DMS79 (cell line): ENCODE data around the gene MDN1.
"Not testable (repeated sequence)": the region's sequence is repeated elsewhere in the genome, so short reads cannot be mapped to it uniquely, and the experiment has no call there.

Source experiments
- DNase-seq: peaks from one replicate; lab custom pipeline; 2025; lab: John Stamatoyannopoulos, UW

Gene MDN1

DNA sequence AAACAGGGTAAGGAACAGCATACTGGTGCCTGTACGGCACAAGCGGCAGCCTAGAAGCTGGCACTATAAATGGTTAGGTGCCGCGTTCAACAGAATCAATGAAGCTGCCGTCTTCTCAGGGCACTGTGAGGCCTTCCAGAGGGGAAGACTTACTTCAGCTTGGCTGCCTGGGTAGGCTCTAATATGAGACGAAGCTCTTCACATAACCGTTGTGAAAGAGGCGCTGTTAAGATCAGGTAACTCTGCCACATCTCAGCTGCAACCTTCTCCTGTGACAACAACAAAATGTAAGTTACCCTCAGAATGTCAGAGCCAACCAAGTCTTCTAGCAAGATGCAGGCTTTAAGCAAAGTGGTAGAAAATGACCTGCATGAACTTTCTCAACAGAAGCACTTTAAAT, 169.0 kb downstream of the MDN1 start:
- no peak for DNase-seq

DNA sequence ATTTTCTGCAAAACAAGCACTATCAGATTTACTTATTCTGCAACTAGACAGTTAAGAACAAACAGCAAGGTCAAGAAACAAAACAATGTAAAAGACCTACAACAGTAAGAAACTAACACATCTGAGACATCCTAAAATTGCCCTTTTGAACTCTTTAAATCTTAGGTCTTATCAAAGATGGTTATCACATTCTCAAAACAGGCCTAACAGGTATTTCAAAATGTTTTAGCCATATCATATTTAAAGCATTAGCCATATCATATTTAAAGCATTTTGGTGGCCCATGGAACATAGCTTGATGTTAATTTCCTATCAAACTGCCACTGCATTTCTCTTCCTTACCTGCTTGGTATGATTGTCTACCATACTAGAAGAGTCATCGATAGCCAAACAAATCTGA, 169.9 kb downstream of the MDN1 start:
- DNase-seq: no peak

DNA sequence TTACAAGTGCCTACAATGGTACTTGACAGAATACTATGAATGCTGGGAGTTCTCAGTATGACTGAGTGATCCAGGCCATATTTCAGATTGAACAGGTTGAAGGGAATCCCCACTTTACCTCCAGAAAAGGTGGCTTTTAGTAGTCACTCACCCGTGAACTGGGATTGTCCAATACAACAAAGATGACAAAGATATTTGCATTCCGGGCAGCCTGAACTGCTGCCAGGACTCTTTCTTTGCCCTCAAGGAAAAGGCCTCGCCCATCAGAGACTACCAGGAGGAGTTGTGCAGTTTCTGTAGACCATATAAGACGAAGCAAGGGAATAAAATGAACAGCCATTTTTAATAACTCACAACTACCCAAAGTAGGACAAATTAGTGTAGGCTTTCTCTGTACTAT, 174.7 kb downstream of the MDN1 start:
- peak; percentile 10 for DNase-seq

DNA sequence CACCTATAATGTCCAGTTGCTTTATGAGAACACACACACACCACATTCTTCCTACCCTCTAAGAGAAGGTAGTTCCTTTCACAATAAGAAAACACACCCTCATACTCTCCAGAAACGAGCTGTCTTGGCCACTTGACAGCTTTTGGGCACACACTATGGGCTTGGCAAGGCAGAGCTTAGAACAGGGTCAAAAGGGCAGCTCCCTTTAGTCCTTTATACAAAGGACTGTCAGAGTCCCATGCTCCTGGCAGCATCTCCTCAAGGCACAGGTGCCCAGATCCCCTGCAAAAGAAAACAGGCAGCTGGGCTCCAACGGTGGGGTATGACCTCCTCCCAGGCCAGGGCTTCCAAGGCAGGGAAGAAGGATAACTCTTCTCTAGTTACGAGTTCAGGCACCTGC, 176.2 kb downstream of the MDN1 start:
- DNase-seq: no peak

DNA sequence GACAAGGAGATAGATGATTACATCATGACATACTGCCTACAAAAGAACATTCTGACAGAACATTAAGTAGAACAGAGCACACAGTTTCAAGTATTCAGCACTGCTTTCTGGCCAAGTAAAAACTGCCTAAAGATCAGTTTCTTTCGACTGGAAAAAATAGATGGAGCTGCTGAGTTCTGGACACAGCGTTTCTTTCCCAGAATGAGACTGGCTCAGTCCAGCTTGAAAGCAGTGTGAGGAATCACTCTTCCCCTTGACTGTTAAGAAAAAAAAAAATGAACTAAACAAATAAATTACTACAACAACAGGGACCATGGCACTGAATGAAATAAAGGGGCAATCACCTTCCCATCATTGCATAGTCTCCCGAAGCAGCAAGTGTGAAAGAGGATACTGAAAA, 176.6 kb downstream of the MDN1 start:
- no peak for DNase-seq

DNA sequence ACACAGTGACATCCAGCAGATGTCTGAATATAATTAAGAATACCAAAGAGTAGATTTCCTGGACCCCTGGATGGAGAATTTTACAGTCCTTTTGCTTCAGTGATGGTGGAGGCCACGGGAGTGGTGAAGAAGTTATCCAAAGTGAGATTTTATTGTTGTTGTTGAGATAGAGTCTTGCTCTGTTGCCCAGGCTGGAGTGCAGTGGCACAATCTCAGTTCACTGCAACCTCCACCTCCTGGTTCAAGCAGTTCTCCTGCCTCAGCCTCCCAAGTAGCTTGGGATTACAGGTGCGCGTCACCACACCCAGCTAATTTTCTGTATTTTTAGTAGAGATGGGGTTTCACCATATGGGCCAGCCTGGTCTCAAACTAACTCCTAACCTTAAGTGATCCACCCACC, 178.0 kb downstream of the MDN1 start:
- DNase-seq: not testable (repeated sequence)

DNA sequence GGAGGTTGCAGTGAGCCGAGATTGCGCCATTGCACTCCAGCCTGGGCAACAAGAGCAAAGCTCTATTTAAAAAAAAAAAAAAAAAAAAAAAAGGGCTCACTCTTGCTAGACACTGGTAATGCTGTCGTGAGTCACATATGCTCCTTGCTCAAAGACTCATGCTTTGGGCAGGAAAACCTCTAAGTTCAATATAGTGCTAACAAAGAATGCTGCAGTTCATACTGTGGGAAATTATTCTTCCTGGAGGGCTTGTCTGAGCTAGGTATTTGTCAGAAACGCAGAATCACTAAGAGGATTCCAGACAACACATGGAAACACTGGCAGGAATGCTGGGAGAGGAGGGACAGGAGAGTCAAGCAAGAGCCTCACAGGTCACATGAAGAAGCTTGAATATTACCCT, 178.8 kb downstream of the MDN1 start:
- DNase-seq: no peak

DNA sequence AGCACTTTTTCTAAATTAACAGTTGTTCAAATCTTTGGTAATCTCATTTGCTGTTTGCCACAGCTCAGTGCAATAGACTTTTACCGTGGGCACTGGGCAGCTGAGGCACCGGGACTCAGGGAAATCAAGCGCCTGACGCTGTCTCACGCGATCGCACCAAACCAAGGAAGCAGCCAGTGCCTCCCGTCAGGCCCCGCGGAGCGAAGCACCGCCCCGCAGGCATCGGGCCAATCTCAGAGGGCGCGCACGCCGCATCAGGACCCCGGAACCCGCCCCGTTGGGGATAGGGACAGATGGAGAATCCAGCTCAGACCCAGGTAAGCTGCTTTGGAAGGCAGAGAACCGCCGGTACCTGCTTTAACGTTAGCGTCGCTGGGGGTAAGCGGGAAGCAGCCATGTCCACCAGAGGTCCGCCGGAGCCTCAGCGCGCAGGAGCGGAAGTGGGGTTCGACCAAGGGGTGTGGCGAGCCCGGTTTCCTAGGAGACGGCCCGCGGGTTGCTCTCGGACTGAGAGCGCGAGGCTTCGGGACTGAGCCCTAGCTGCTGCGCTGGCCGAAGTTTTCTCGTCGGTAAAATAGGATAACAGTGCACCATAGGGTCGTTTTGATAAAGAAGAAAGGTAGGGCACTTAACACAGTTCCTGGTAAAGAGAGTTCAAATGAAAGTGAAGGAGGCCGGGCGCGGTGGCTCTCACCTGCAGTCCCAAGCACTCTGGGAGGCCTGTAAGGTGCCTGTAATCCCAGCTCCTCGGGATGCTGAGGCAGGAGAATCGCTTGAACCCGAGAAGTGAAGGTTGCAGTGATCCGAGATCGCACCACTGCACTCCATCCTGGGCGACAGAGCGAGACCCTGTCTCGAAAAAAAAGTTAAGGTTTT, 181.0 kb downstream of the MDN1 start, which contains the start of gene LYRM2:
LYRM2 (minus strand) TSS at position 428 of the 876 bp plus-strand sequence; CDS start at position 397, 31 bp downstream.
- DNase-seq: peak; percentile 87

DNA sequence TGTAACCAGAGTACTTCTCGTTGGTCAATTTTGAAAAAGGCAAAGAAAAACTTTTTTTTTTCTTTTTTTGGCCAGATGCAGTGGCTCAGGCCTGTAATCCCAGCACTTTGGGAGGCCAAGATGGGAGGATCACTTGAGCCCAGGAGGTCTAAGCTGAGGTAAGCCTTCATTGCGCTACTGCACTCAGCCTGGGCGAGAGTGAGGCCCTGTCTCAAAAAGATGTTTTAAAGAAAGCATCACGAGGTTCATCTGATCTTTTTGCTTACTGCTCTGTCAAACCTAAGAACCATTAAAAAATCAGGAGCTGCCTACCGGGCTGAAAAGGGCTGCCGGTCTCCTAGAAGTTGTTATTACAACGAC, 181.7 kb downstream of the MDN1 start:
- DNase-seq: no peak

DNA sequence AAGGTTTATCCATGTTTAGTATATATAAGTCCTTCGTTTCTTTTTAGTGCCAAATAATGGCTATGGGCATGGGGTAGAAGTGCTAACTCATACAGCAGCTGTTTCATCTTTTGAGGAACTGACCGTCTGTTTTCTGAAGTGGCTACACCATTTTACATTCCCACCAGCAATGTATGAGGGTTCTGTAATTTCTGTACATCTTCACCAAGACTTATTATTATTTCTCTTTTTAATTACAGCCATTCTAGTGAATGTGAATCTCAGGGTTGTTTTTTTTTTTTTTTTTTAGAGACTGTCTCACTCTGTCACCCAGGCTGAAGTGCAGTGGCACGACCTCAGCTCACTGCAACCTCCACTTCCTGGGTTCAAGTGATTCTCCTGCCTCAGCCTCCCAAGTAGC, 183.2 kb downstream of the MDN1 start:
- DNase-seq: not testable (repeated sequence)

DNA sequence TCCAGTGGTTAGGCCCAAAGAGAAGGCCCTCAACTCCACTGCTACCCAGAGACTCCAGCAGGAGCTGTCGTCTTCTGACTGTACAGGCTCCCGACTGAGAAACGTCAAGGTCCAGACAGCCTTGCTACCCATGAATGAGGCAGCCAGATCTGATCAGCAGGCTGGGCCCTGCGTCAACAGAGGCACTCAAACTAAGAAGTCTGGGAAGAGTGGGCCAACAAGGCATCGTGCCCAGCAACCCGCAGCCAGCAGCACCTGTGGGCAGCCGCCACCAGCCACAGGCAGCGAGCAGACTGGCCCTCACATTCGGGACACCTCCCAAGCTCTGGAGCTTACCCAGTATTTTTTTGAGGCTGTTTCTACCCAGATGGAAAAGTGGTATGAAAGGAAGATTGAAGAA, 189.1 kb downstream of the MDN1 start:
- no peak for DNase-seq

DNA sequence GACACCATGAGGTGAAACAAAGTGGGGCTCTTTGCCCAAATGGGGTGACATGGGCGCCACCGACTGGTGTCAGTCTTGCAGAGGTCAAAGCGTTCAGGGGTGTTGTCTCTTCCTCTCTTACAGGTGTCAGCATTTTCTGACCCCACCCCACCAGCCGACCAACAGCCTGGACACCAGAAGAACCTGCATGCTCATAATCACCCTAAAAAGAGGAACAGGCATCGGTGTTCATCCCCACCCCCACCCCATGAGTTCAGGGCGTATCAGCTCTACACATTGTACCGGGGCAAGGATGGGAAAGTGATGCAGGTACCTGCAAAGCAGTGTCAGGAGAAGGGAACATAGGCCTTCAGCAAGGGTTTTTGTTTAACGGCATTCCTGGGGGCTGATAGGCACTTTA, 195.8 kb downstream of the MDN1 start:
- DNase-seq: no peak

DNA sequence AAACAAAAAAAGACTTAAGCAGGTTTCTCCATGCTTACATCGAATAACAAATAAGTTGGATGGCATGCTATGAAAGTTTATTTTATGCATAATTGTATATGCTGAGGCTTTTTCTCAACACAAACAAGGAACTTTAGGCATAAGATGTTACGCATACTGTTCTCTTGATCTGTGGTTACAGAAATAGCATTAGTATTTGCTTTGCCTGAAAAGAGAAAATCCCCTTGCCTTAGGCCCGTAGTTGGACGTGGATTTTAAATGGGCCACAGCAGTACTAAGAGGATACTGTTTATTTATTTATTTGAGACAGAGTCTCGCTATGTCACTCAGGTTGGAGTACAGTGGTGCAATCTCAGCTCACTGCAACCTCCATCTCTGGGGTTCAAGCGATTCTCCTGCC, 200.0 kb downstream of the MDN1 start:
- no peak for DNase-seq

DNA sequence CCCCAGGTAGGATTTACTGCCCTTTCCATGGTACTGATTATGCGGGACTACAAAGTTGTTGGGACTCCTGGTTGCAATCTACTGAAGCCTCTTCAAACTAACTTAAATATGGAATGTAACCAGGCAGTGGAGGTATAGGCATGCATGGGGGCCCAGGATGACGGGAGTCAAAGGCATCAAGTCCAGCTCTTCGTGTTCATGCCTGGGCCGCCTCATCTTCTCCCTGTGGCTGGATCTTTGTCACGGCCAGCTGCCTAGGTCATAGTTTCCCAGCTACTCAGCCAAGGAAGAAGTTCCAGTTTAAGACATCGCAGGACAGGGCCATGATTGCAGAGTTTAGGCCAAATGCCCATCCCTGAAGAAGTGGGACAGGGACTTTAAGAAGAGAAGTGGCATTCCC, 201.6 kb downstream of the MDN1 start:
- DNase-seq: no peak

DNA sequence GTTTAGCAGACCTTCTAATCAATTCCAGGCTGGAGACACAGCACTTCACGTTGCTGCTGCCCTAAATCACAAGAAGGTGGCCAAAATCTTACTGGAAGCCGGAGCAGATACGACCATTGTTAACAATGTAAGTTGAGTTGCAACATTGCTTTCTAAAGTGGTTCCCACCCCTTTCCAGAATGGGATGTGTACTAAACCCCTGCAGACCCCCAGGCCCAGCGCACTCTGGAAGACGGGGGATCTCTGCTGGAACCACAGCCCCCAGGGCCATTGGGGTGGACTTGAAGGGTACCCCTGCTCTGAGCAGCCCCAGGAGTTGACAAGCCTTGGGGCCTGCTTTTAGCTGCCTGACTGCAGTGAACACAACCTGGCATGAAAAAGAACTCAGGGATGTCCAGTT, 203.1 kb downstream of the MDN1 start:
- no peak for DNase-seq

DNA sequence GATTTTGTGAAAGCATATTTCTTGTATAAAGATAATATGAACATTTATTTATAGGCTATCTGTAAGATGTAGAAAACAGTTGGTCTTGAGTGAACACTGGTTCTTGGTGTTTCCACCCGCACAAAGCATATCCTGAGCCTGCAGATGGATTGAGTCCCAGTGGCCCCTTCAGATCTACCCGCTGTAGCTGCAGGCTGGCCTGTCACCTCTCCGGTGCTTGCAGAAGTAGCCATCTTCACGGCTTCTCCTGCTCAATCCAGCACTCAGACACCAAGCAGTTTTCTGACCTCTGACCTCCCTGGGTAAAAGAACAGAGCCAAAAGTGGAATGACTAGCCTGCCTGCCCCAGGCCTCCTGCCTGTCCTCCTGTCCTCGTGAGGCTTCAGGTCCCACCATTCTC, 203.7 kb downstream of the MDN1 start:
- no peak for DNase-seq

DNA sequence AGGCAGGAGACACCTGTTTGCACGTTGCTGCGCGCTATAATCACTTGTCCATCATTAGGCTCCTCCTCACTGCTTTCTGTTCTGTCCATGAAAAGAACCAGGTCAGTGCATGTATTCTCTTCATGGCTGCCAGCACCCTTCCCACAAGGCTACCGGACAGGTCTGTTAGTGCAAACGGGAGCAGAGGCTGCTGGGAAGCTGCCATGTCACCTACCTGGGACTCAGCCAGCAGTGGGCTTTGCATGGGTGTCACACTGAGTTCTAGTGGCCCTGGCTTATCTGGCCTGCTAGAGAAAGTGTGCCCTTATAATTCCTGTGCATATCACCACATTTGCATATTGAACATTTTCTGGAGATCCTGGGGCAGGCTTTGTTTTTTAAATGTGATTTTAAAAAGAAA, 205.8 kb downstream of the MDN1 start:
- no peak for DNase-seq

DNA sequence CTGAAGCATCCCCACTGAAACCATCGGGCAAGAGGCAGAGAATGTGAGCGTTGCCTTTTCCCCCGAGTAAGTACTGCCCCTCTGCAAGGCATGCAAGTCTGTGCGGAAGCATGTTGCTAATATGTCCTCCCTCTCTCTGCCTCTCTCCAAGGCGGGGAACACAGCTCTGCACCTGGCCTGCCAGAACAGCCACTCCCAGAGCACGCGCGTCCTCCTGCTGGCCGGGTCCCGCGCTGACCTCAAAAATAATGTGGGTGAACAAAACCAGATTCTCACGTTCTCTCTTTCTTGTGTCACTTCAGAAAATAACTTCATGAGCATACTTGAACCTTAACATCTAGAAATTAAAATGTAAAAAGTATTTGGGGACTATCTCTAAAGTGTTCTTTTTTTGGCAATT, 207.5 kb downstream of the MDN1 start:
- DNase-seq: no peak

DNA sequence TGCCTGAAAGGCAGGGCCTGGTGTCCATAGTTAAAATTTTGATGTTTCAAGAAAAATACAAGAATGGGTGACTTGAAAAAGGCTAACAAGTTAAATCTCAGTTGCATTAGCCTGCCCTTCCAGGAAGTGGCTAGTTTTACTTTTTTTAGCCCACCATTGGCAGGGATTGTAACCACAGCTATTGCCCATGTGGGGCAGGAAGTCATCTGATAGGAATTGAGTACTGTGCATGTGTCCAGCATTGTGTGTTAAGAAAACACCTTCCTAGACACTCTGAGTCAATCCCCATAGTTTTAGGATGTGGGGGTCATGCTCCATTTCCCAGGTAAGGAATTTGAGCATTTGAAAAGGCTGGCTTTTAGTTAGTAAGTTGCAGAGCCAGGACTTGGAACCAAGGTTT, 207.9 kb downstream of the MDN1 start:
- DNase-seq: no peak

DNA sequence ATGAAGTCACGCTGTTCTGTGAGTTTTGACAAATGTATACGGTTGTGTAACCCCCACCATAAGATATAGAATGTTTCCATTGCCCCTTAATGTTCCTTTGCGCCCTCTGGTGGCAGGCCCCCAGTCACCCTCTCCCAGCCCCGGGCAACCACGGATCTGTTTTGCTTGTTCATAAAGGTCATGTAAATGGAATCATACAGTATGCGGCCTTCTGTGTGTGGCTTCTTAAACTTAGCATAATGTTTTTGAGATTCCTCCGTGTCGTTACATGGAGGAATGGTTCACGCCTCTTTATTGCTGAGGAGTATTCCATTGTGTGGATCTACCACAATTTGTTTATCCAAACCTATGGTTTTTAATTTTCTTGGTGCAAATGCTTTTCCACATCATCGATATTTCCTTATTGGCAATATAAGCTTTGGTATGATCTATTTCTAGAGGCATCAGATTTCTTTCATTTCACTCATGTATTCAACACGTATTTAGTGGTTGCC, 209.4 kb downstream of the MDN1 start:
- DNase-seq: no peak

DNA sequence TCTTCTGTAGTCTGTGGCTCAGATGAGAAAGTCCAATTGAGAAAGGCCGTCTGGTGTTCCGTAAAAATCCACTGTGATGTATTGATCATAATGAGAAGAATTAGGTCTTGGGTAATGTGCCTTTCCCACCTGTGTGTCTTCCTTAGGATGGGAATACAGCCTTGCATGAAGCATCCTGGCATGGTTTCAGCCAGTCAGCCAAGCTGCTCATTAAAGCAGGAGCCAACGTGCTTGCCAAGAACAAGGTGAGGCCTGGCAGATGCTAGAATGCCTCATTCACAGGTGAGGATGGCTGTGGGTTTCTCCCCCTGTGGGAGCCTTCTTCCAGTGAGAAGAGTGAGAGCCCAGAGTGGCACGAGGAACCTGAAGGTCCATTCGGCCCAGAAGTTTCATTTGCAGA, 213.7 kb downstream of the MDN1 start:
- DNase-seq: no peak

DNA sequence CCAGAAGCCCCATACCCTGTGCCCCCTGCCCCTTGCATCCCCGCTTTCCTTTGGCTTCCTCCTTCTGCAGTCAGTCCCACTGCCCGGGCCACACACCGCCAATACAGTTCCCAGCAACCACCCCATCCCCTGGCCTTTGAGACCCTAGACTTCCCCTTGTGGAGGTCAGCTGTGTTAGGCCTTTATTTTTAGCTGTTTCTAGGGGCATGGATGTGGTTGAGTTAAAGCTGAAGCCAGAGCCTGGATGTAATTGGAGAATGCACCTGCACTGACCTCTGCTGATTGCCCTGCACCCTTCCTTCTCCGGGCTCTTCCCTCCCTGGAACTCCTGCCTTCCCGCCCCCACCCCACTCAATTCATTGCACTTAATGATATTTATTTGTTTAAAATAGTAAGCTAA, 214.9 kb downstream of the MDN1 start:
- DNase-seq: no peak

DNA sequence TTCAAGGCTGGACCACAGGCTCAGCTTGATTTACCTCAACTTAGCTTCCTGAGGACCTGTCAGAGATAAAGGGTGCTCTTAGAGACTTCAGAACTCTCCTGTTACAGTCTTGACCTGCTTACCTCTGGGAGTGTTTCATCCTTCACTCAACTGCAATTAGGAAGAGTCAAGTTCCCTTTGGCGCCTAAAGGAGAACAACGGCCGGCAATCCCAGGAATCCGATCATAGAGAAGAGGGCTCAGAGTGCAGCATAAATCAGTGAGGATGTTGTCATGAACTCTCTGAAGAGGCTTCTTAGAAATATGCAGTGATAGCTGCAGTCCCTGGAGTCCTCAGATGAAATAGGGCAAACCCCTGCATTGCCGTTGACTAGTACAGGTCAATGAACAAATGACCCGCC, 217.4 kb downstream of the MDN1 start:
- DNase-seq: no peak

DNA sequence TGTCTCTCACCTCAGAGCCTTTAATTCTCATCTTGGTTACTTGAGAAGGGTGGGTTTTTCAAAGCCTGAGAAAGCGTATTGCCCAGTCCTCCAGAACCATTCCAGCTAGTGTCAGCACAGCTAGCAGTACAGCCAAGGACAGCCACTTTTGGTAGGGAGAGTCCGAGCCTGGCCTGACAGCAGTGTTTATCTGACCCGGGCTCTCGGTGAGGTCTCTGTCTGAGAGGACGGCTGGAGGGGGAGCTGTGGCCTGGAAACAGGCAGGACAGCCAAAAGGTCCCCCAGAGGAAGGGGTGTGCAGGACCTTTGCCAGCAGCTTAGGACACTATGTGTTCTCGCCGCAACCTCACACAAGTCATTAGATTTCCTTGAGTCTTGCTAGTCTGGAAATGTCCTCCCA, 219.9 kb downstream of the MDN1 start:
- DNase-seq: no peak
